GM12878 (cell line): ENCODE measurements around the gene TECR. TPM values are rescaled to one million over a fixed set of nuclear protein-coding genes. Genes with fewer than 3 reads are reported as not detected.

Source experiments
- ATAC-seq: fragments of 200-7000 bp; cut with Tn5 transposase; 3 replicates; pipeline ENCODE4 v1.9.1; 2020; ENCODE audit warnings: mild to moderate bottlenecking, moderate library complexity
- BruUV-seq: library from RNA; stranded (reverse); fragments of 400-500 nt; replicated peaks from 2 replicates; lab custom pipeline; 2021; lab: Mats Ljungman, UMichigan
- CTCF ChIA-PET: fragments of 300-600 bp; sonication (Branson Sonifier 250); formaldehyde crosslinking; extraction: SDS; loops from one replicate; lab custom pipeline; 2021; ENCODE audit warnings: inconsistent platforms; lab: Yijun Ruan, JAX
- POLR2A ChIA-PET: fragments of 350-600 bp; formaldehyde crosslinking; extraction: SDS; loops from one replicate; lab custom pipeline; 2021; ENCODE audit warnings: inconsistent platforms; lab: Charles Lee
- RAD21 ChIA-PET: fragments of 300-600 bp; sonication (Branson Sonifier 250); formaldehyde crosslinking; loops from one replicate; lab custom pipeline; 2023; ENCODE audit warnings: antibody characterized with exemption; ENCODE audit not compliant: unreplicated experiment; lab: Charles Lee
- SMC1A ChIA-PET: fragments of 300-600 bp; sonication (Branson Sonifier 250); formaldehyde crosslinking; loops from one replicate; lab custom pipeline; 2023; ENCODE audit not compliant: unreplicated experiment, uncharacterized antibody; lab: Charles Lee
- DNase-seq: peaks from one replicate; pipeline ENCODE4 v3.0.0-alpha.2; 2011; ENCODE audit warnings: low read depth, low spot score
- FAIRE-seq: peaks from 3 replicates; lab custom pipeline; 2011; peaks lifted over from hg19 to GRCh38; lab: Jason Lieb, UNC
- H2AFZ ChIP-seq: 2 replicates; pipeline ENCODE4 v1.6.0; 2011; ENCODE audit warnings: low read depth, low read length, control low read depth; ENCODE audit not compliant: control insufficient read depth
- H3K27ac ChIP-seq: 2 replicates; pipeline ENCODE4 v1.5.1; 2011; ENCODE audit warnings: control low read depth; ENCODE audit not compliant: control insufficient read depth, insufficient read depth
- H3K27me3 ChIP-seq, 2 experiments: replicated peaks in 1 of 2; 2 replicates each; pipeline versions ENCODE4 v1.6.0 to v1.6.1; 2011; ENCODE audit warnings: low read length in 1 of 2; ENCODE audit not compliant: control insufficient read depth in 2 of 2, insufficient read depth in 2 of 2
- H3K36me3 ChIP-seq, 2 experiments: 2 replicates each; pipeline ENCODE4 v1.5.1; 2011; ENCODE audit warnings: low read length in 1 of 2; ENCODE audit not compliant: control insufficient read depth in 2 of 2, insufficient read depth in 2 of 2
- H3K4me1 ChIP-seq: 2 replicates; pipeline ENCODE4 v1.6.1; 2011; ENCODE audit warnings: mild to moderate bottlenecking, low read length, moderate library complexity, mixed read lengths; ENCODE audit not compliant: control insufficient read depth, insufficient read depth
- H3K4me2 ChIP-seq: 2 replicates; pipeline ENCODE4 v1.6.0; 2011; ENCODE audit warnings: control low read depth; ENCODE audit not compliant: control insufficient read depth, insufficient read depth
- H3K4me3 ChIP-seq: fragments of 200-600 bp; sonication (generic); 2 replicates; pipeline ENCODE4 v1.5.1; 2016
- H3K79me2 ChIP-seq: 2 replicates; pipeline ENCODE4 v1.6.0; 2011; ENCODE audit warnings: low read length; ENCODE audit not compliant: control insufficient read depth, insufficient read depth
- H3K9ac ChIP-seq: 2 replicates; pipeline ENCODE4 v1.8.0; 2011; ENCODE audit warnings: low read length, control low read depth, mixed read lengths; ENCODE audit not compliant: control insufficient read depth, insufficient read depth
- H3K9me3 ChIP-seq: replicated peaks from 3 replicates; pipeline ENCODE4 v1.5.1; 2011; ENCODE audit warnings: mild to moderate bottlenecking, low read length; ENCODE audit not compliant: control insufficient read depth, insufficient read depth
- H4K20me1 ChIP-seq: 2 replicates; pipeline ENCODE4 v1.6.0; 2011; ENCODE audit not compliant: control insufficient read depth, insufficient read depth
- ATF2 ChIP-seq: IDR thresholded peaks from 2 replicates; pipeline ENCODE4 v1.6.1; 2012; ENCODE audit warnings: low read length, inconsistent platforms
- CBFB ChIP-seq: IDR thresholded peaks from 2 replicates; pipeline ENCODE4 v1.6.1; 2016; ENCODE audit warnings: antibody characterized with exemption, low read depth
- EP300 ChIP-seq, 2 experiments: fragments of 150-350 bp in 1 of 2; IDR thresholded peaks; 2 replicates each; pipeline ENCODE4 v1.6.1; 2011 to 2012; ENCODE audit warnings: low read depth in 2 of 2, low read length in 2 of 2, borderline replicate concordance in 1 of 2, improper control_type of control experiment in 1 of 2, inconsistent platforms in 1 of 2; ENCODE audit not compliant: control insufficient read depth in 1 of 2
- KLF5 ChIP-seq: fragments of 450-650 bp; IDR thresholded peaks from 2 replicates; pipeline ENCODE4 v1.6.1; 2014; ENCODE audit warnings: mild to moderate bottlenecking; ENCODE audit not compliant: partially characterized antibody
- MLLT1 ChIP-seq: fragments of 450-650 bp; IDR thresholded peaks from 2 replicates; pipeline ENCODE4 v1.6.1; 2016; ENCODE audit warnings: mild to moderate bottlenecking
- NKRF ChIP-seq: fragments of 450-650 bp; conservative IDR thresholded peaks from 2 replicates; pipeline ENCODE4 v1.6.1; 2017; ENCODE audit warnings: mild to moderate bottlenecking, moderate library complexity
- POU2F2 ChIP-seq: IDR thresholded peaks from 3 replicates; pipeline ENCODE4 v1.6.1; 2011; ENCODE audit warnings: low read depth, mild to moderate bottlenecking, low read length, borderline replicate concordance
- PRDM15 ChIP-seq: fragments of 450-650 bp; formaldehyde crosslinking; IDR thresholded peaks from 2 replicates; pipeline ENCODE4 v1.4.0; 2020; ENCODE audit warnings: mild to moderate bottlenecking, moderate library complexity
- RAD51 ChIP-seq: fragments of 450-650 bp; IDR thresholded peaks from 2 replicates; pipeline ENCODE4 v1.6.1; 2016; ENCODE audit warnings: moderate library complexity, mild to moderate bottlenecking, inconsistent platforms
- SPI1 ChIP-seq: IDR thresholded peaks from 2 replicates; pipeline ENCODE4 v1.6.1; 2011; ENCODE audit warnings: low read depth, mild to moderate bottlenecking, low read length, moderate library complexity, borderline replicate concordance; ENCODE audit not compliant: insufficient read depth
- YBX1 ChIP-seq: fragments of 450-650 bp; IDR thresholded peaks from 2 replicates; pipeline ENCODE4 v1.6.1; 2016; ENCODE audit warnings: antibody characterized with exemption
- WGBS: methylation state at CpG from one replicate; pipeline ENCODE4 v1.1.6; 2016; ENCODE audit warnings: low lambda C conversion rate; ENCODE audit not compliant: insufficient replicate concordance, insufficient coverage; ENCODE audit errors: missing lambda C conversion rate; 5-methylcytosine and 5-hydroxymethylcytosine counted together
- in situ Hi-C: fragments of 300-500 bp; cut with MboI; formaldehyde crosslinking; loops from 9 replicates; pipeline ENCODE4 v1.14.3; 2018; ENCODE audit warnings: mixed read lengths
- intact Hi-C: fragments of 100-400 bp; cut with micrococcal nuclease; formaldehyde crosslinking; loops from one replicate; pipeline ENCODE4 v1.14.2; 2022; ENCODE audit not compliant: unreplicated experiment
- polyA plus RNA-seq, 11 experiments: library from polyadenylated mRNA; depleted of rRNA in 4 of 11; unstranded in 6 of 11; stranded (reverse) in 5 of 11; fragments of >200 nt; fragmentation: Nextera tagmentation in 4 of 11; fragmentation: Illumina TruSeq in 1 of 11; extraction: Ambion mirVana in 4 of 11; extraction: Trizol in 1 of 11; gene quantifications; 1 replicate in 1 of 11; 2 replicates in 10 of 11; pipeline versions ENCODE4 v1.2.1 to v1.2.3, GENCODE V29; 2011 to 2016; ENCODE audit warnings: inconsistent platforms in 2 of 11, missing spikeins in 2 of 11, low read depth in 1 of 11
- total RNA-seq, 4 experiments: library from RNA; depleted of rRNA in 3 of 4; stranded (reverse); fragments of >200 nt in 3 of 4; fragmentation: Illumina TruSeq in 1 of 4; extraction: Trizol in 1 of 4; gene quantifications; 2 replicates each; pipeline versions ENCODE4 v1.2.1 to v1.2.3, GENCODE V29; 2013 to 2021

TECR gene
- total and polyA plus RNA-seq, 10 of the 15 experiments (the other 5 are each of a cell fraction or from before 2014, with no cell fraction given), result 9.6 to 157 (median 64.2) TPM

- TF ChIP-seq MLLT1 (0 out of 2 replicates have a peak, but pooled peaks have one; percentile 35), NKRF (peak; percentile 52; the same call in 1 of the 2 replicates)
Observed at GRCh38 chr19:14613399-14614098, 84.2 kb downstream of the TECR start (continued).

GRCh38 chr19:14614099-14614412, 84.7 kb downstream of the TECR start:
- intact Hi-C loops, result loop anchor here (10.0 kb wide), 1 partner anchor 71 kb away; no protein-coding TSS in a partner anchor
- Histone ChIP-seq H3K4me2 (peak overlapping the region; percentile 35; the same call in 1 of the 2 replicates), H3K4me1 (peaks cover 20% of the 10 kb centered on the region), H3K27ac (peak overlapping the region; percentile 49), H3K9me3 (peaks cover 3% of the 10 kb centered on the region; the same call in 2 of the 3 replicates), H3K27me3 (no peaks in the 10 kb centered on the region), H2AFZ (no peak overlapping the region), H3K4me3 (no peak overlapping the region), H3K79me2 (no peaks in the 10 kb centered on the region), H3K36me3 (peaks cover 8 to 10% of the 10 kb centered on the region in 2 experiments), H4K20me1 (no peaks in the 10 kb centered on the region), H3K9ac (no peak overlapping the region)
- ChIA-PET POLR2A (interaction anchor here (1.2 to 2.3 kb wide), 3 partner anchors 10 to 72 kb away, joined by 4 to 11 read pairs (median 5); no protein-coding TSS in a partner anchor), CTCF (interaction anchor here (0.7 to 2.2 kb wide), 3 partner anchors 10 to 71 kb away, joined by 3 to 12 read pairs (median 7); no protein-coding TSS in a partner anchor), RAD21 (interaction anchor here (1.4 to 3.3 kb wide), 5 partner anchors 10 to 75 kb away, joined by 5 to 28 read pairs (median 7); no protein-coding TSS in a partner anchor), SMC1A (interaction anchor here (1.1 to 4.3 kb wide), 3 partner anchors 10 to 72 kb away, joined by 4 to 31 read pairs (median 25); partner anchors contain the start of gene ADGRE3)
- 11% methylated on average over 4 of the region's 4 CpGs for WGBS
- no TSS peak for BruUV-seq
- DNase-seq, result peak; percentile 38
- in situ Hi-C loops, result no loop called here
- peak; percentile 89 for ATAC-seq
- no peak for FAIRE-seq
- TF ChIP-seq CBFB (peak; percentile 47; the same call in 1 of the 2 replicates), YBX1 (no peak), KLF5 (no peak), POU2F2 (peak; percentile 49; the same call in 1 of the 3 replicates), RAD51 (no peak), PRDM15 (CRISPR knock-in tag) (no peak), EP300 (IDR thresholded peaks at IDR 0.05; ENCODE audit: borderline replicate concordance in 1 of 2, control insufficient read depth in 1 of 2, low read depth in 2 of 2, low read length in 2 of 2) (peak; percentile 37 to 52; a peak in 2 of 4 replicates), SPI1 (peak; percentile 78; the same call in 1 of the 2 replicates), ATF2 (no peak)
